GM12873 (cell line): Measurements from ENCODE around the gene CD40.

Experiments
- CTCF ChIP-seq: IDR thresholded peaks from 2 replicates; pipeline ENCODE4 v1.5.1; 2012; ENCODE audit warnings: low read depth, mild to moderate bottlenecking, moderate library complexity, low read length, control low read depth; ENCODE audit not compliant: insufficient read depth; ENCODE audit errors: missing control alignments

Gene CD40

DNA sequence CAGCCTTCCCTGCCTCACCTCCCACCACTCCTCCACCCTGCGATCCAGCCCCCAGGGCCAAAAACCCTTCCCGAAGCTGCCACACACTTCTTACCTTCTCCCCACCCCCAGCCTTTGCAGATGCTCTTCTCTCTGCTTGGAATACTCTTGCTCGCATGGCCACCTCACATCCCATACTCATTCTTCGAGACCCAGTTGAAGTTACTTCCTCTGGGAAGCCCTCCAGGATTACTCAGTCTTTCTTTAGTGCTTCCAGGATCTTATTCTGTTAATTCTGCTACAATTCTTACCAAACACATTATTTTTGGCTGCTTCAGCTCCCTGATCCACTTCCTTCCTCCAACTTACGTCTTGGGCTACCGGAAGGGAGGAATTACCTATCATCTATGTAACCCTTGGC lies 54.3 kb downstream of the CD40 start:
- TF ChIP-seq CTCF: no peak

GRCh38 chr20:46172961-46173536 lies 54.9 kb downstream of the CD40 start:
- TF ChIP-seq CTCF: no peak

- no peak for TF ChIP-seq CTCF
Observed at GRCh38 chr20:46173652-46174468, 55.7 kb downstream of the CD40 start.

DNA sequence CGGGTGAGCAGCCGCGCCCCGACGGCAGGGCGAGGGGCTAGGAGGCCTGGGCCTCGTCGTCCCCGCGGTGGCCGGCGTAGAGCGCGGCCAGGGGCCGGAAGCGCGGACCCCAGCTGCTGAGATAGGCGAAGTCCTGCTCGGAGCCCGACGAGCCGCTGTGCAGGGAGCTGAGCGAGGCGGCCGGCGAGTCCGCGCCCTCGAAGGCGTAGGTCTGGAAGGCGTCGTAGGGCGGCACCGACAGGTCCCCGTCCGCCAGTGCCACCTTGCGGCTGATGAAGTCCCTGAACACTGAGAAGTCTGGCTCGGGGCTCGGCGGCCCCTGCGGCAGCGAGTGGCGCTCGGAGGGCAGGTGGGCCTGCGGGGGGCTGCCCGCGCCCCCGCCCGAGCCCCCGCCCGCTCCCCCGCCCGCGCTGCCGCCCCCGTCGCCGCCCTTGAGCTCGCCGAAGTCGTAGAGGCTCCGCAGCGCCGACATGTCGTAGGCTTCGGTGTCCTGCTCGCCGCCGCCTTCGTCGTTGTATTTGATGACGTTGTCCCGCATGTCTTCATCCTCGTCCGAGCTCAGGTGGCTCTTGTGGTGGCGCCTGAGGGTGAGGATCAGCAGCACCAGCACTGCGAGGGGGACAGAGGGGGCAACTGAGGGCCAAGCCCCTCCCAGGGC lies 56.5 kb downstream of the CD40 start:
- TF ChIP-seq CTCF: peak; percentile 74

GRCh38 chr20:46175127-46175494 lies 57.0 kb downstream of the CD40 start:
- no peak for TF ChIP-seq CTCF

- TF ChIP-seq CTCF: no peak
Observed at GRCh38 chr20:46176739-46177378, 58.7 kb downstream of the CD40 start.

DNA sequence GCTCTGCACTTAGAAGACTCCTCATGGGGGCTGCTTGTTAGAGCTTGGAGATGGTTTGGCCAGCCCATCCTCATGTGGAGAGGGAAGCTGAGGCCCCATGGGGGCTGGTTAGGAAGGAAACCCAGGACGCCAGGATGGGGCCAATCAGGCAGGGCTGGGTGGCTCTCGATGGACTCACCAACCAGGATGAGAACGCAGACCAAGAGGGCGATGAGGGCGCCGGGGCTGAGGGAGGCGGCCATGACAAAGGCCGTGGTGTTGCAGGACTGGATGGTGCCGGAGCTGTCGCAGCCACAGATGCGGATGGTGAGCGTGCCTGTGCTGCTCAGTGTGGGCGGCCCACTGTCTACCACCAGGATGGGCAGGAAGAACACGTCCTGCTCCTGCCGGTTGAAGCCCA lies 59.7 kb downstream of the CD40 start:
- TF ChIP-seq CTCF: no peak
